SU-DHL-6 (cell line): Measurements from ENCODE around the gene TAOK2.

Source experiments
- CTCF ChIP-seq: fragments of 200-600 bp; sonication (generic); IDR thresholded peaks from one replicate; pipeline ENCODE4 v1.5.1; 2017; ENCODE audit warnings: antibody characterized with exemption, mild to moderate bottlenecking, low read length, moderate library complexity; ENCODE audit not compliant: insufficient read depth, poor library complexity, severe bottlenecking
- EZH2phosphoT487 ChIP-seq: fragments of 200-600 bp; sonication (generic), shearing (Covaris generic); conservative IDR thresholded peaks from 2 replicates; pipeline ENCODE4 v1.6.1; 2018; ENCODE audit warnings: mild to moderate bottlenecking, antibody characterized with exemption, low read length, moderate library complexity, mixed read lengths

- no peak for TF ChIP-seq CTCF
- TF ChIP-seq EZH2phosphoT487 = no peak
Measured at GRCh38 chr16:30007378-30007895, 33.8 kb downstream of the TAOK2 start.
